Spleen (tissue), 7 donors: ENCODE results near the gene ADARB2.

Experiments used
- POLR2A ChIP-seq, 3 donors: fragments of 450-650 bp; IDR thresholded peaks; one replicate each; pipeline ENCODE4 v1.5.1; 2017; ENCODE audit warnings: antibody characterized with exemption in 3 of 3, mild to moderate bottlenecking in 1 of 3
- TF ChIP-seq, protein P1 (sequence below), 11 experiments: fragments of 200-600 bp in 7 of 11; fragments of 450-650 bp in 4 of 11; sonication (generic) in 4 of 11; IDR thresholded peaks in 8 of 11; conservative IDR thresholded peaks in 3 of 11; 1 replicate in 7 of 11; 2 replicates in 4 of 11; pipeline versions ENCODE4 v1.4.0 to v1.8.0; 2016 to 2021; ENCODE audit warnings: antibody characterized with exemption in 11 of 11, inconsistent platforms in 4 of 11, mild to moderate bottlenecking in 1 of 11
- donor health status: DM: no; HTN: no; CAD: no; lungs with moderate emphysema.
- donor health status: DM: no; HTN: no; CAD: no.
- donor health status: DM: no; HTN: no; CAD: no.

- TF ChIP-seq, protein P1, sequence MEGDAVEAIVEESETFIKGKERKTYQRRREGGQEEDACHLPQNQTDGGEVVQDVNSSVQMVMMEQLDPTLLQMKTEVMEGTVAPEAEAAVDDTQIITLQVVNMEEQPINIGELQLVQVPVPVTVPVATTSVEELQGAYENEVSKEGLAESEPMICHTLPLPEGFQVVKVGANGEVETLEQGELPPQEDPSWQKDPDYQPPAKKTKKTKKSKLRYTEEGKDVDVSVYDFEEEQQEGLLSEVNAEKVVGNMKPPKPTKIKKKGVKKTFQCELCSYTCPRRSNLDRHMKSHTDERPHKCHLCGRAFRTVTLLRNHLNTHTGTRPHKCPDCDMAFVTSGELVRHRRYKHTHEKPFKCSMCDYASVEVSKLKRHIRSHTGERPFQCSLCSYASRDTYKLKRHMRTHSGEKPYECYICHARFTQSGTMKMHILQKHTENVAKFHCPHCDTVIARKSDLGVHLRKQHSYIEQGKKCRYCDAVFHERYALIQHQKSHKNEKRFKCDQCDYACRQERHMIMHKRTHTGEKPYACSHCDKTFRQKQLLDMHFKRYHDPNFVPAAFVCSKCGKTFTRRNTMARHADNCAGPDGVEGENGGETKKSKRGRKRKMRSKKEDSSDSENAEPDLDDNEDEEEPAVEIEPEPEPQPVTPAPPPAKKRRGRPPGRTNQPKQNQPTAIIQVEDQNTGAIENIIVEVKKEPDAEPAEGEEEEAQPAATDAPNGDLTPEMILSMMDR (IDR thresholded peaks at IDR 0.05 in 8 of 11, conservative IDR thresholded peaks at IDR 0.05 in 3 of 11), result no peak
- TF ChIP-seq POLR2A (IDR thresholded peaks at IDR 0.05), result no peak
Measured at GRCh38 chr10:1196656-1197055, 540.7 kb downstream of the ADARB2 start.
